GM18508 (cell line): ENCODE measurements around the gene RAB8B.
"Not testable (repeated sequence)": the region's sequence is repeated elsewhere in the genome, so short reads cannot be mapped to it uniquely, and the experiment has no call there.

Experiments used
- ATAC-seq: cut with Tn5 transposase; IDR thresholded peaks from one replicate; pipeline ENCODE4 v1.9.1; 2021; ENCODE audit warnings: moderate number of reproducible peaks; ENCODE audit not compliant: insufficient read depth, unreplicated experiment

Gene RAB8B

GRCh38 chr15:63203451-63204090 lies 14.2 kb downstream of the RAB8B start:
- no peak for ATAC-seq

- ATAC-seq: no peak
These were observed 16.7 kb downstream of the RAB8B start for GRCh38 chr15:63206079-63206478.

GRCh38 chr15:63208824-63209223 lies 19.4 kb downstream of the RAB8B start:
- ATAC-seq: not testable (repeated sequence)

- no peak for ATAC-seq
These were observed 21.0 kb downstream of the RAB8B start for GRCh38 chr15:63210151-63211091.

- ATAC-seq: no peak
These were observed 21.7 kb downstream of the RAB8B start for GRCh38 chr15:63211092-63211490.

GRCh38 chr15:63211549-63211948 lies 22.1 kb downstream of the RAB8B start:
- no peak for ATAC-seq

GRCh38 chr15:63212050-63213004 lies 22.9 kb downstream of the RAB8B start:
- ATAC-seq: no peak

- no peak for ATAC-seq
These were observed 28.8 kb downstream of the RAB8B start for GRCh38 chr15:63218100-63218808.

GRCh38 chr15:63219196-63219710 lies 29.8 kb downstream of the RAB8B start:
- no peak for ATAC-seq

- ATAC-seq: no peak
These were observed 31.9 kb downstream of the RAB8B start for GRCh38 chr15:63221346-63221745.

- ATAC-seq: no peak
These were observed 34.1 kb downstream of the RAB8B start for GRCh38 chr15:63223463-63223862.

GRCh38 chr15:63225381-63225780 lies 36.0 kb downstream of the RAB8B start:
- ATAC-seq: no peak

GRCh38 chr15:63226155-63226883 lies 36.9 kb downstream of the RAB8B start:
- no peak for ATAC-seq

GRCh38 chr15:63226966-63227401 lies 37.6 kb downstream of the RAB8B start:
- no peak for ATAC-seq

GRCh38 chr15:63227689-63228088 lies 38.3 kb downstream of the RAB8B start:
- ATAC-seq: no peak

GRCh38 chr15:63231206-63231605 lies 41.8 kb downstream of the RAB8B start:
- ATAC-seq: no peak

GRCh38 chr15:63231706-63232105 lies 42.3 kb downstream of the RAB8B start:
- no peak for ATAC-seq

GRCh38 chr15:63232405-63232804 lies 43.0 kb downstream of the RAB8B start:
- ATAC-seq: no peak

- no peak for ATAC-seq
These were observed 43.5 kb downstream of the RAB8B start for GRCh38 chr15:63232943-63233342.
